HG03025 (cell line): ENCODE results near the gene BCAP31.
"Not testable (repeated sequence)": the region's sequence is repeated elsewhere in the genome, so short reads cannot be mapped to it uniquely, and the experiment has no call there.

Experiments
- ATAC-seq: cut with Tn5 transposase; IDR thresholded peaks from one replicate; pipeline ENCODE4 v1.9.1; 2021; ENCODE audit warnings: mild to moderate bottlenecking, moderate library complexity; ENCODE audit not compliant: unreplicated experiment, low FRiP score

Gene BCAP31

GRCh38 chrX:153736071-153736820, 12.1 kb upstream of the BCAP31 start:
- no peak for ATAC-seq

GRCh38 chrX:153735274-153735673, 11.1 kb upstream of the BCAP31 start:
- ATAC-seq: no peak

GRCh38 chrX:153734871-153735270, 10.7 kb upstream of the BCAP31 start:
- ATAC-seq: no peak

GRCh38 chrX:153733651-153734240, 9.6 kb upstream of the BCAP31 start:
- no peak for ATAC-seq

- ATAC-seq: no peak
Observed at GRCh38 chrX:153732401-153732800, 8.2 kb upstream of the BCAP31 start.

- no peak for ATAC-seq
Observed at GRCh38 chrX:153731845-153732215, 7.6 kb upstream of the BCAP31 start.

GRCh38 chrX:153731117-153731844, 7.1 kb upstream of the BCAP31 start:
- ATAC-seq: no peak

- ATAC-seq: not testable (repeated sequence)
Observed at GRCh38 chrX:153730115-153730514, 5.9 kb upstream of the BCAP31 start.

GRCh38 chrX:153728951-153729631, 4.9 kb upstream of the BCAP31 start:
- no peak for ATAC-seq

- no peak for ATAC-seq
Observed at GRCh38 chrX:153728095-153728494, 3.9 kb upstream of the BCAP31 start.

GRCh38 chrX:153727123-153727931, 3.1 kb upstream of the BCAP31 start:
- no peak for ATAC-seq

GRCh38 chrX:153726286-153727122, 2.3 kb upstream of the BCAP31 start:
- no peak for ATAC-seq

GRCh38 chrX:153725832-153726285, 1.7 kb upstream of the BCAP31 start:
- no peak for ATAC-seq

- ATAC-seq: no peak
Observed at GRCh38 chrX:153725039-153725831, 1.0 kb upstream of the BCAP31 start.

GRCh38 chrX:153723351-153724251, 586 bp downstream of the BCAP31 start:
- peak; percentile 26 for ATAC-seq

GRCh38 chrX:153722704-153723350, 1.4 kb downstream of the BCAP31 start:
- ATAC-seq: no peak

- no peak for ATAC-seq
Observed at GRCh38 chrX:153719701-153720100, 4.5 kb downstream of the BCAP31 start.
